GM23338 (cell line): Measurements from ENCODE around the gene PPP6R3. TPM values are rescaled to one million over a fixed set of nuclear protein-coding genes. Genes with fewer than 3 reads are reported as not detected.

ENCODE experiments used
- ATAC-seq: fragments of 200-7000 bp; cut with Tn5 transposase; 3 replicates; pipeline ENCODE4 v1.9.1; 2020
- DNase-seq: peaks from one replicate; pipeline ENCODE4 v3.0.0-alpha.2; 2015; ENCODE audit warnings: low spot score
- H2AFZ ChIP-seq: fragments of 200-600 bp; sonication (generic); 2 replicates; pipeline ENCODE4 v1.8.0; 2016; ENCODE audit warnings: antibody characterized with exemption, mild to moderate bottlenecking, moderate library complexity
- H3F3A ChIP-seq: fragments of 200-600 bp; sonication (generic); replicated peaks from 2 replicates; pipeline ENCODE4 v1.8.0; 2017; ENCODE audit warnings: antibody characterized with exemption, mixed run types, low read depth
- H3K27ac ChIP-seq: fragments of 200-600 bp; sonication (generic); 2 replicates; pipeline ENCODE4 v1.6.1; 2016; ENCODE audit warnings: low read depth
- H3K27me3 ChIP-seq: fragments of 200-600 bp; sonication (generic); 2 replicates; pipeline ENCODE4 v1.8.0; 2016; ENCODE audit warnings: mild to moderate bottlenecking, mixed run types, moderate library complexity; ENCODE audit not compliant: insufficient read depth
- H3K36me3 ChIP-seq: fragments of 200-600 bp; sonication (generic); 2 replicates; pipeline ENCODE4 v1.8.0; 2016; ENCODE audit warnings: mild to moderate bottlenecking; ENCODE audit not compliant: insufficient read depth
- H3K4me1 ChIP-seq: fragments of 200-600 bp; sonication (generic); 2 replicates; pipeline ENCODE4 v1.8.0; 2016; ENCODE audit warnings: mild to moderate bottlenecking, moderate library complexity; ENCODE audit not compliant: insufficient read depth
- H3K4me2 ChIP-seq: fragments of 200-600 bp; sonication (generic); 2 replicates; pipeline ENCODE4 v1.7.1; 2017; ENCODE audit warnings: mixed run types
- H3K4me3 ChIP-seq: fragments of 200-600 bp; sonication (generic); 2 replicates; pipeline ENCODE4 v1.6.1; 2016; ENCODE audit warnings: mixed run types
- H3K79me2 ChIP-seq: fragments of 200-600 bp; sonication (generic); replicated peaks from 2 replicates; pipeline ENCODE4 v1.8.0; 2017; ENCODE audit warnings: mild to moderate bottlenecking; ENCODE audit not compliant: insufficient read depth
- H3K9me2 ChIP-seq: fragments of 200-600 bp; sonication (generic); 2 replicates; pipeline ENCODE4 v1.8.0; 2017; ENCODE audit not compliant: insufficient read depth
- H4K20me1 ChIP-seq: fragments of 200-600 bp; sonication (generic); replicated peaks from 2 replicates; pipeline ENCODE4 v1.8.0; 2017; ENCODE audit warnings: mild to moderate bottlenecking; ENCODE audit not compliant: insufficient read depth
- H3K27ac Mint-ChIP-seq: 2 replicates; pipeline ENCODE4 v1.8.0; 2020; ENCODE audit warnings: inconsistent platforms, mild to moderate bottlenecking, moderate library complexity, mixed read lengths
- H3K27me3 Mint-ChIP-seq: 3 replicates; pipeline ENCODE4 v1.8.0; 2022; ENCODE audit warnings: low read depth, mild to moderate bottlenecking, moderate library complexity, mixed read lengths, inconsistent platforms; ENCODE audit not compliant: insufficient read depth, poor library complexity
- H3K36me3 Mint-ChIP-seq: 3 replicates; pipeline ENCODE4 v1.8.0; 2021; ENCODE audit warnings: low read depth, mild to moderate bottlenecking, inconsistent platforms, moderate library complexity, mixed read lengths
- H3K4me1 Mint-ChIP-seq: 3 replicates; pipeline ENCODE4 v1.8.0; 2020; ENCODE audit warnings: mild to moderate bottlenecking, inconsistent platforms, mixed read lengths
- H3K4me3 Mint-ChIP-seq: 3 replicates; pipeline ENCODE4 v1.8.0; 2021; ENCODE audit warnings: moderate library complexity, mild to moderate bottlenecking, inconsistent platforms, mixed read lengths
- H3K9me3 Mint-ChIP-seq: 3 replicates; pipeline ENCODE4 v1.8.0; 2020; ENCODE audit warnings: moderate library complexity, mild to moderate bottlenecking, inconsistent platforms, mixed read lengths
- CREB1 ChIP-seq: fragments of 250-450 bp; sonication (Bioruptor Pico); IDR thresholded peaks from 2 replicates; pipeline ENCODE4 v1.5.0; 2020; ENCODE audit warnings: low read depth, mild to moderate bottlenecking, moderate library complexity
- EZH2 ChIP-seq: fragments of 200-600 bp; sonication (generic); IDR thresholded peaks from one replicate; pipeline ENCODE4 v1.8.0; 2017; ENCODE audit warnings: antibody characterized with exemption, mild to moderate bottlenecking, low read depth; ENCODE audit not compliant: unreplicated experiment
- EZH2phosphoT487 ChIP-seq: fragments of 200-600 bp; sonication (generic); IDR thresholded peaks from one replicate; pipeline ENCODE4 v1.8.1; 2018; ENCODE audit warnings: antibody characterized with exemption; ENCODE audit not compliant: unreplicated experiment
- JUNB ChIP-seq: IDR thresholded peaks from one replicate; pipeline ENCODE4 v1.6.1; 2016; ENCODE audit warnings: antibody characterized with exemption; ENCODE audit not compliant: unreplicated experiment
- NANOG ChIP-seq: IDR thresholded peaks from 2 replicates; pipeline ENCODE4 v1.6.1; 2016; ENCODE audit warnings: antibody characterized with exemption, borderline replicate concordance
- POLR2AphosphoS5 ChIP-seq: IDR thresholded peaks from 2 replicates; pipeline ENCODE4 v1.6.1; 2016; ENCODE audit warnings: antibody characterized with exemption, low read depth
- STAT1 ChIP-seq: IDR thresholded peaks from one replicate; pipeline ENCODE4 v1.6.1; 2016; ENCODE audit warnings: antibody characterized with exemption; ENCODE audit not compliant: unreplicated experiment
- ZNF331 ChIP-seq: fragments of 250-450 bp; sonication (Bioruptor Pico); IDR thresholded peaks from 2 replicates; pipeline ENCODE4 v1.5.0; 2020; ENCODE audit warnings: low read depth, mild to moderate bottlenecking, moderate library complexity
- polyA plus RNA-seq: library from polyadenylated mRNA; unstranded; fragments of >200 nt; fragmentation: Nextera tagmentation; extraction: Ambion mirVana; gene quantifications from 2 replicates; pipeline ENCODE4 v1.2.1, GENCODE V29; 2016
- total RNA-seq: library from RNA; depleted of rRNA; stranded (reverse); fragments of >200 nt; shearing (Covaris generic); gene quantifications from 2 replicates; pipeline ENCODE4 v1.2.3, GENCODE V29; 2014
- TF ChIP-seq, protein P1 (sequence below), 2 experiments: fragments of 200-600 bp in 1 of 2; sonication (generic) in 1 of 2; conservative IDR thresholded peaks; 2 replicates each; pipeline versions ENCODE4 v1.5.1 to v1.6.1; 2016 to 2017; ENCODE audit warnings: antibody characterized with exemption in 2 of 2, low read depth in 2 of 2, mild to moderate bottlenecking in 2 of 2, moderate library complexity in 1 of 2
- TF ChIP-seq, protein P2 (sequence below): IDR thresholded peaks from one replicate; pipeline ENCODE4 v1.6.1; 2018; ENCODE audit warnings: antibody characterized with exemption; ENCODE audit not compliant: unreplicated experiment
- TF ChIP-seq, protein P3 (sequence below): IDR thresholded peaks from 2 replicates; pipeline ENCODE4 v1.6.1; 2016; ENCODE audit warnings: antibody characterized with exemption

The PPP6R3 gene
- total and polyA plus RNA-seq, 2 experiments from 2014 or later: 170 to 268 TPM

DNA sequence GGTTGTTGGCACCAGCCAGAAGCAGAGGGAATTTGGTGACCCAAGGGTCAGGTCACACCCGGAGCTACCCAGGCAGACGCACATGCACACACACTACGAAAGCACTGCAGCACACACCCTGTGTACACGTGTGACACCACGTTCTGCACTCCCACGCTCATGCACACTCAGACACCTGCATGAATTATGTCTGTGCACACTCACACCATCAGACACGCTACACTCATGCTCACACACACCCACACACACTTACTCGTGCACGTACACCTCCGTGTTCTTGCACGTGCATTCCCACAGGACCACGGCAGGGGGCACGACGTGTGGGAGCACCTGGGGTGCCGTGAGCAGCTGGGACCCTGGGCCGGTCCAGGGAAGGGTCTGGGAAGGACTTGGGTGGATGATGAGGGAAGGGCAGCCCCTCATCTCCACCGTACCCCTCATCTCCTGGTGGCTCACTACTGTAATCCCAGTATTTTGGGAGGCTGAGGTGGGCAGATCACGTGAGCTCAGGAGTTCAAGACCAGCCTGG lies 203.0 kb downstream of the PPP6R3 start:
- H3K27me3 Mint-ChIP-seq: peaks cover 8% of the 10 kb centered on the region
- Histone ChIP-seq H2AFZ (no peak overlapping the region), H3K79me2 (no peaks in the 10 kb centered on the region), H3K4me2 (no peak overlapping the region), H3K4me1 (no peaks in the 10 kb centered on the region; the same call in 1 of the 2 replicates), H3K27ac (no peak overlapping the region), H3K36me3 (no peaks in the 10 kb centered on the region), H3K9me2 (no peaks in the 10 kb centered on the region), H3F3A (peaks cover 5% of the 10 kb centered on the region; the same call in 1 of the 2 replicates), H3K27me3 (no peaks in the 10 kb centered on the region), H4K20me1 (no peaks in the 10 kb centered on the region), H3K4me3 (no peak overlapping the region)
- peaks cover 8% of the 10 kb centered on the region for H3K4me1 Mint-ChIP-seq
- no peak overlapping the region for H3K4me3 Mint-ChIP-seq
- H3K27ac Mint-ChIP-seq: no peak overlapping the region
- ATAC-seq (no peak), DNase-seq (no peak)
- H3K9me3 Mint-ChIP-seq: peaks cover 9% of the 10 kb centered on the region; the same call in 1 of the 3 replicates
- H3K36me3 Mint-ChIP-seq: peaks cover 5% of the 10 kb centered on the region; the same call in 2 of the 3 replicates
- TF ChIP-seq NANOG (no peak), EZH2 (no peak)

DNA sequence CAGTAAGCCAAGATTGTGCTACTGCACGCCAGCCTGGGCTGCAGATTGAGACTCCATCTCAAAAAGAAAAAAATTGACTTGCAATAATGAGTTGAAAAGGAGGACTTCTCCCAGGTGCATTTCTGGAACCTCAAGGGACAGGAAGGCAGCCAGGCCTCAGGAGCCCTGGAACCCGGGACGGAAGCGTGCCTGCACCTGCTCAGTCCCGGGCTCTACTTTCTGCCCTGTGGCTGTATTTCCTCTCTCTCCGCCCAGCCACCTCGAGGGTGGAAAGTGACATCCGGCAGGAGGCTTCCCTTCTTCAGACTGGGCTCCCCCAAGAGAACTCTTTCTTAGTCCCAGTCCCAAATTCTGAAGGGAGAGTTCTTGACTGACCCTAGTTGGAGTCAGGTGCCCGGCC lies 203.6 kb downstream of the PPP6R3 start:
- no peak overlapping the region for H3K27ac ChIP-seq
- ATAC-seq (no peak), DNase-seq (no peak)
- no peak overlapping the region for H3K4me3 ChIP-seq
- H3K27me3 ChIP-seq: no peaks in the 10 kb centered on the region
- Mint-ChIP-seq H3K27me3 (peaks cover 8% of the 10 kb centered on the region), H3K9me3 (peaks cover 9% of the 10 kb centered on the region; the same call in 1 of the 3 replicates), H3K4me3 (no peak overlapping the region), H3K36me3 (peaks cover 5% of the 10 kb centered on the region; the same call in 2 of the 3 replicates), H3K4me1 (peaks cover 8% of the 10 kb centered on the region), H3K27ac (no peak overlapping the region)
- H2AFZ ChIP-seq: no peak overlapping the region
- H3K79me2 ChIP-seq: no peaks in the 10 kb centered on the region
- no peaks in the 10 kb centered on the region for H3K36me3 ChIP-seq
- H4K20me1 ChIP-seq: no peaks in the 10 kb centered on the region
- no peaks in the 10 kb centered on the region; the same call in 1 of the 2 replicates for H3K4me1 ChIP-seq
- peaks cover 2% of the 10 kb centered on the region; the same call in 1 of the 2 replicates for H3F3A ChIP-seq
- H3K9me2 ChIP-seq: no peaks in the 10 kb centered on the region
- H3K4me2 ChIP-seq: no peak overlapping the region
- no peak for TF ChIP-seq POLR2AphosphoS5
- TF ChIP-seq, protein P1, sequence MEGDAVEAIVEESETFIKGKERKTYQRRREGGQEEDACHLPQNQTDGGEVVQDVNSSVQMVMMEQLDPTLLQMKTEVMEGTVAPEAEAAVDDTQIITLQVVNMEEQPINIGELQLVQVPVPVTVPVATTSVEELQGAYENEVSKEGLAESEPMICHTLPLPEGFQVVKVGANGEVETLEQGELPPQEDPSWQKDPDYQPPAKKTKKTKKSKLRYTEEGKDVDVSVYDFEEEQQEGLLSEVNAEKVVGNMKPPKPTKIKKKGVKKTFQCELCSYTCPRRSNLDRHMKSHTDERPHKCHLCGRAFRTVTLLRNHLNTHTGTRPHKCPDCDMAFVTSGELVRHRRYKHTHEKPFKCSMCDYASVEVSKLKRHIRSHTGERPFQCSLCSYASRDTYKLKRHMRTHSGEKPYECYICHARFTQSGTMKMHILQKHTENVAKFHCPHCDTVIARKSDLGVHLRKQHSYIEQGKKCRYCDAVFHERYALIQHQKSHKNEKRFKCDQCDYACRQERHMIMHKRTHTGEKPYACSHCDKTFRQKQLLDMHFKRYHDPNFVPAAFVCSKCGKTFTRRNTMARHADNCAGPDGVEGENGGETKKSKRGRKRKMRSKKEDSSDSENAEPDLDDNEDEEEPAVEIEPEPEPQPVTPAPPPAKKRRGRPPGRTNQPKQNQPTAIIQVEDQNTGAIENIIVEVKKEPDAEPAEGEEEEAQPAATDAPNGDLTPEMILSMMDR (conservative IDR thresholded peaks at IDR 0.05; ENCODE audit: low read depth in 2 of 2): no peak
- TF ChIP-seq, protein P2, sequence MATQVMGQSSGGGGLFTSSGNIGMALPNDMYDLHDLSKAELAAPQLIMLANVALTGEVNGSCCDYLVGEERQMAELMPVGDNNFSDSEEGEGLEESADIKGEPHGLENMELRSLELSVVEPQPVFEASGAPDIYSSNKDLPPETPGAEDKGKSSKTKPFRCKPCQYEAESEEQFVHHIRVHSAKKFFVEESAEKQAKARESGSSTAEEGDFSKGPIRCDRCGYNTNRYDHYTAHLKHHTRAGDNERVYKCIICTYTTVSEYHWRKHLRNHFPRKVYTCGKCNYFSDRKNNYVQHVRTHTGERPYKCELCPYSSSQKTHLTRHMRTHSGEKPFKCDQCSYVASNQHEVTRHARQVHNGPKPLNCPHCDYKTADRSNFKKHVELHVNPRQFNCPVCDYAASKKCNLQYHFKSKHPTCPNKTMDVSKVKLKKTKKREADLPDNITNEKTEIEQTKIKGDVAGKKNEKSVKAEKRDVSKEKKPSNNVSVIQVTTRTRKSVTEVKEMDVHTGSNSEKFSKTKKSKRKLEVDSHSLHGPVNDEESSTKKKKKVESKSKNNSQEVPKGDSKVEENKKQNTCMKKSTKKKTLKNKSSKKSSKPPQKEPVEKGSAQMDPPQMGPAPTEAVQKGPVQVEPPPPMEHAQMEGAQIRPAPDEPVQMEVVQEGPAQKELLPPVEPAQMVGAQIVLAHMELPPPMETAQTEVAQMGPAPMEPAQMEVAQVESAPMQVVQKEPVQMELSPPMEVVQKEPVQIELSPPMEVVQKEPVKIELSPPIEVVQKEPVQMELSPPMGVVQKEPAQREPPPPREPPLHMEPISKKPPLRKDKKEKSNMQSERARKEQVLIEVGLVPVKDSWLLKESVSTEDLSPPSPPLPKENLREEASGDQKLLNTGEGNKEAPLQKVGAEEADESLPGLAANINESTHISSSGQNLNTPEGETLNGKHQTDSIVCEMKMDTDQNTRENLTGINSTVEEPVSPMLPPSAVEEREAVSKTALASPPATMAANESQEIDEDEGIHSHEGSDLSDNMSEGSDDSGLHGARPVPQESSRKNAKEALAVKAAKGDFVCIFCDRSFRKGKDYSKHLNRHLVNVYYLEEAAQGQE: no peak
- no peak for TF ChIP-seq STAT1
- no peak for TF ChIP-seq ZNF331 (CRISPR knock-in tag)
- no peak for TF ChIP-seq NANOG
- TF ChIP-seq JUNB: no peak
- TF ChIP-seq, protein P3, sequence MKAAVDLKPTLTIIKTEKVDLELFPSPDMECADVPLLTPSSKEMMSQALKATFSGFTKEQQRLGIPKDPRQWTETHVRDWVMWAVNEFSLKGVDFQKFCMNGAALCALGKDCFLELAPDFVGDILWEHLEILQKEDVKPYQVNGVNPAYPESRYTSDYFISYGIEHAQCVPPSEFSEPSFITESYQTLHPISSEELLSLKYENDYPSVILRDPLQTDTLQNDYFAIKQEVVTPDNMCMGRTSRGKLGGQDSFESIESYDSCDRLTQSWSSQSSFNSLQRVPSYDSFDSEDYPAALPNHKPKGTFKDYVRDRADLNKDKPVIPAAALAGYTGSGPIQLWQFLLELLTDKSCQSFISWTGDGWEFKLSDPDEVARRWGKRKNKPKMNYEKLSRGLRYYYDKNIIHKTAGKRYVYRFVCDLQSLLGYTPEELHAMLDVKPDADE: no peak
- no peak for TF ChIP-seq CREB1 (CRISPR knock-in tag)
- no peak for TF ChIP-seq EZH2phosphoT487
